Measurements from ENCODE around the gene TSPAN14. TPM values are rescaled to one million over a fixed set of nuclear protein-coding genes. Genes with fewer than 3 reads are reported as not detected.

The TSPAN14 gene
- total RNA-seq, 1 donor from 2014 or later, result 199 TPM

Other genes starting within 250 kb of the TSPAN14 start
- gene ANXA11, start 248.8 kb upstream of the TSPAN14 start, total RNA-seq, result 70.8 and 102 TPM in 2 replicates
- 0.15 TPM in 1 of 2 replicates, not detected in the other for gene MAT1A, start 164.7 kb upstream of the TSPAN14 start, total RNA-seq
- not detected in 2 replicates for gene DYDC1, start 97.6 kb upstream of the TSPAN14 start, total RNA-seq
- gene DYDC2, start 97.5 kb upstream of the TSPAN14 start, total RNA-seq, result 0.15 and 0.87 TPM in 2 replicates
- 57.5 and 121 TPM in 2 replicates for gene PRXL2A, start 45.8 kb upstream of the TSPAN14 start, total RNA-seq
- gene SH2D4B, start 83.6 kb downstream of the TSPAN14 start, total RNA-seq, result under 0.01 TPM in 1 of 2 replicates, not detected in the other